CMK (cell line): ENCODE results near the gene CDC42BPA.

ENCODE experiments used
- DNase-seq: peaks from one replicate; pipeline ENCODE4 v3.0.0-alpha.2; 2010; ENCODE audit warnings: low read depth

CDC42BPA gene

GRCh38 chr1:226978432-226979114 lies 339.7 kb downstream of the CDC42BPA start:
- no peak for DNase-seq

DNA sequence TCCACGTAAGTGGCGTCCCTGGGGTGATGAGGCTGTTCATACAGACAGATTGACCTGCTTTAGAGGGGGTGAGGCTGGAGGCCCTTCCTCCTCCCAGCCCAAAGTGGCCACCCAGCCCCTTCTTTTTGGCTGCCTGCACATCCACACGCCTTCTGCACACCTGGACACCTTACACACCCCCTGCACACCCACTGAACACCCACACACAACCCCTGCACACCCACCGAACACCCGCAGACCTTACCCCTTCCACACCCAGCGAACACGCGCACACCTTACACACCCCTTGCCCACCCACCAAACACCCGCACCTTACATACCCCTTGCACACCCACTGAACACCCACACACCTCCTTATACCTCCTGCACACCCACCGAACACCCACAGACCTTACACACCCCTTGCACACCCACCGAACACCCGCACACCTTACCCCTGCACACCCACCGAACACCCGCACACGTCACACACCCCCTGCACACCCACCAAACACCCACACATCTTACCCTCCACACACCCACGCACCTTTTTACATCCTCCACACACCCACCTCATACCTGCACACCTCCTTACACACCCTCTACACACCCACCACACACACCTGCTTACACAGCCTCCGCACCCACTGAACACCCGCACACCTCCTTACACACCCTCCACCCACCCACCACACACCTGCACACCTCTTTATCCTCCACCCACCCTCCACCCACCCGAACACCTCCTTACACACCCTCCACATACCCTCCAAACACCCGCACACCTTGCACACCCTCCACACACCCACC lies 340.5 kb downstream of the CDC42BPA start:
- no peak for DNase-seq

DNA sequence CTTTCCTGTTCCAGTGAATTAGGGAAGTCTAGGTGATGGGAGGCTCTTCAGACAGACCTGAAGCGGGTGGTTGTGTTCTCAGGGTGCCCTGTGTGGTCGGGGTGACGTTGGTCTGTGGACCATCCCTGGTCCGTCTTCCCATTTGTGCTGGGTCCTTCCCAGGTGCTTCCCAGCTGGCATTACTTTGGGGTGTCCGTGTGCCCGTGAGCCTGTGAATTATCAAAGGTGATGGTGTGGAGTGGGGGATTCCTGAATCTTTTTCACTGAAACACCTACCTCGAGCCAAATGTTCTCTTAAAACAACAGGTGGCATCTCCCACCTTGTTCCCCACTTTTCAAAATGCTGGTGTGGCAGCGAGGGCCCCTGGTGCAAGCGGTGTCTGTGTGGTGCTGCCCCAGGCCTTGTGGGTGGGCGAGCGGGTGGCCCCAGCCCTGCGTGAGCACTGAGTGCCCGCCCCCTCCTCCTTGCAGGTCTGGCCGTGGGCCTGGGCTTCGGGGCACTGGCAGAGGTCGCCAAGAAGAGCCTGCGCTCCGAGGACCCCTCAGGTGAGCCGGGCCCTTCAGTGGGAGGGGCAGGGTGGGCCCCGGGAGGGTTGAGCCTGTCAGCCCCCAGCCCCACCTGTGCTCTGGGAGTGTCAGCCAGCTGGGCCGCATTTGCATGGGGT lies 341.2 kb downstream of the CDC42BPA start:
- DNase-seq, result no peak

DNA sequence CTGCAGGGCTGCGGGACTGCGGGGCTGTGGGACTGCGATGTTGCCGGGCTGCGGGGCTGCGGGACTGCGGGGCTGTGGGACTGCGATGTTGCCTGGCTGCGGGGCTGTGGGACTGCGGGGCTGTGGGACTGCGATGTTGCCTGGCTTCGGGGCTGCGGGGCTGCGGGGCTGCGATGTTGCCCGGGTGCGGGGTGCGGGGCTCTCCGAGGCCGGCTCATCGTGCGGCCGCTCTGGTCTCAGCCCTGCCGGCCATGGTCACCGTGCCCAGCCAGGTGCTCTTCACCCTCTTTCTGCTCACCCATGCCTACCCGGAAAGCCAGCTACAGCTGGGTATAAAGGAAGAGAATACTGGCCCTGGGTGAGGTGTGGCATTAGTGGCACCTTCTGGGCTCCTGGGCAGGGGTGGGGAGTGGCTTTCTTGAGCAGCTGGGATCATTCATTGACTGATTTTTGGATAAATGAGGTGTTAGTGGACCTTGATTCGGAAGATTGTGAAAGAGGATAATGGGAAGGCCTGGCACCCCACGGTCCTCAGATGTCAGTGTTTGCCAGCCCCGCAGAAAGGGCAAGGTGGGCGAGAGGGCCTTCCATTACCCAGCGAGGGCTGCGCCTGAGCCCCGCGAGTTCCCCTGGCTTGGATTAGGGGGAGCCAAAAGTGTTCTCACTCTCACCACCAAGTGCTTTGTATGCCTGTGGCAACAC lies 341.9 kb downstream of the CDC42BPA start:
- no peak for DNase-seq

- DNase-seq, result no peak
These were observed 342.7 kb downstream of the CDC42BPA start for GRCh38 chr1:226975259-226976250.

DNA sequence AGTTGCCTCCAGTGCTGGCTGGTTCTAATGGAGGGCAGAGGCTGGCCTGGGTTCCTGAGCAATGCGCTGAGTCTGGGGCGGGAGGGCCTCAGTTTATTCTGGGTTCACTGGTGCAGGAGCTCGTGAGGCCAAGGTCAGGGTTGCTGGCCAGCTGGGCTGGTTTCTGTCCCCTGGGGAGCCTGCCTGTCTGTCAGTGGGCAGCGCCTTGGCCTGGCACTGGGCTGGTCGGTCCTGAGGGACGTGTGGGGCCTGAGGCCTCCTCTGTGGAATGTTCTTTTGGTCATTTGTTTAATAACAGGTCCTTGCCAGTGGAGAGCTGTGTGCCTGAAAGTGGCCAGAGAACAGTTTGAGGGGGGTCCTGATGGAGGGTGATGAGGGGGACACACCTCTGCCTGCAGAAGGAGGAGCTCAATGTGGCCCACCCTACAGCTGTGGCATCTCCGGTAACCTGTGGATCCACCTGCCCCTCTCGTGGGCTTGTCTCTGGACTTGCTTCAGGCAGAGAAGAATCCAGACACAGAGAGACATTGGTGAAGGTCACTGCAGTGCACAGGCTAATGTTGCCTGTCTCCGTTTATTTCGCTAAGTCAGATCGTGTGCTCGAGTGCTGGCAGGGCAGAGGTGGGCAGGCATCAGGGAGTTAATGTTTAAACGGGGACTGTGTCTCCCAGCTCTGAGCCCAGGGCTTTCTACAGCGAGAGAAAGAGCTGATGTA lies 343.6 kb downstream of the CDC42BPA start:
- DNase-seq, result no peak

DNA sequence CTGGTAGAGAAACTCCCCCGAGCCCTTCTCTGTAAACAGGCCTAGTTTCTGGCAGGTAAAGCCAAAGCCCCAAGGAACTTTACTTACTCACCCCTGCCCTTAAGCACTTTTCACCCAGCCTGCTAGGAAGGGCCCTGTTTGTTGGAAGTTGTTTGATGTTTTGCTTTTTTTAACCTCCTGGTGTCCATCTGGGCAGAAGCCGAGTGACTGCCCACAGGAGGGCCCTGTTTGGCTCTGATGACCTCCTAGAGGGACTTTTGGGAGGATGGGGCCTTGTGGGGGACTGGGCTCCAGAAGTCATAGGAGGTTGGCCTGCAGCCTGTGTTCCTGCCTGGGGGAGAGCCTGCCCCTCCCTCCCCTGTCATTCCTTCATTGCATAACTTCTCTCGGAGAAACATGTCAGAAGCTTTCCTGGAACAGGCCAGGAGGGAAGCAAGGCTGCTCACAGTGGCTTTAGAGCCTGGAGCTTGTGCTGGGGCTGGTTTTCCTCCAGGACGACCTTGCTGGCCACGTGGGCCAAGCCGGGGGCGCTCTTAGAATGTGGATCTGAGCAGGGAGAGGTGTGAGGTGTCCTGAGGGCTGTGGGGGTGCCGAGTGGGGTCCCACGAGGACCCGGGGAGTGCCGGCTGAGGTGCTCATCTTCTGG lies 344.3 kb downstream of the CDC42BPA start:
- DNase-seq, result no peak

DNA sequence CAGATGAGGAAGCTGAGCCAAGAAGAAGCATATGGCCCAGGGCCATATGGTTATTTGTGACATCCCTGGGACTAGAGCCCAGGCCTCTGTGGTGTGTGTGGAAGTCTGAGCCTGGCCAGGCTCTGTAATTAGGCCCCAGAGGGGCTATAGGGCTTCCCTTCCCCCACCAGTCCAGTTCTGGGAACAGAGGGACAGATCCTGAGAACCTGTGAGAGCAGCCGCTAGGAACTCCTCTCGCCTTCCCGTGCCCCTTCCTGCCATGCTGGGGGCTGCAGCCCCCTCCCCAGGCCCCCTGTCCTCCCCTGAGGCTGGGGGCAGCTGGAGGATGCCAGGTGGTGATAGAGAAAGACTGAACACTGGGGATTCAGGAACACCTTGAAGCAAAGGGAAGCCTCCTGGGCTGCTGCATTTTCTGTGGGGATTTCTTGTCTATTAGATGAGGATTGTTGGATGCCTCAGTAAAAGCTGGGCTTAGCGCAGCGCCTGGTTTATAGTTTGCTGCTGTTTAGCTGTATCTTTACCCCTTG lies 344.9 kb downstream of the CDC42BPA start:
- no peak for DNase-seq

- no peak for DNase-seq
These were observed 345.4 kb downstream of the CDC42BPA start for GRCh38 chr1:226972931-226973330.

- no peak for DNase-seq
These were observed 346.5 kb downstream of the CDC42BPA start for GRCh38 chr1:226971765-226972164.

GRCh38 chr1:226967665-226968064 lies 350.6 kb downstream of the CDC42BPA start:
- DNase-seq, result no peak

GRCh38 chr1:226966683-226967082 lies 351.6 kb downstream of the CDC42BPA start:
- no peak for DNase-seq

DNA sequence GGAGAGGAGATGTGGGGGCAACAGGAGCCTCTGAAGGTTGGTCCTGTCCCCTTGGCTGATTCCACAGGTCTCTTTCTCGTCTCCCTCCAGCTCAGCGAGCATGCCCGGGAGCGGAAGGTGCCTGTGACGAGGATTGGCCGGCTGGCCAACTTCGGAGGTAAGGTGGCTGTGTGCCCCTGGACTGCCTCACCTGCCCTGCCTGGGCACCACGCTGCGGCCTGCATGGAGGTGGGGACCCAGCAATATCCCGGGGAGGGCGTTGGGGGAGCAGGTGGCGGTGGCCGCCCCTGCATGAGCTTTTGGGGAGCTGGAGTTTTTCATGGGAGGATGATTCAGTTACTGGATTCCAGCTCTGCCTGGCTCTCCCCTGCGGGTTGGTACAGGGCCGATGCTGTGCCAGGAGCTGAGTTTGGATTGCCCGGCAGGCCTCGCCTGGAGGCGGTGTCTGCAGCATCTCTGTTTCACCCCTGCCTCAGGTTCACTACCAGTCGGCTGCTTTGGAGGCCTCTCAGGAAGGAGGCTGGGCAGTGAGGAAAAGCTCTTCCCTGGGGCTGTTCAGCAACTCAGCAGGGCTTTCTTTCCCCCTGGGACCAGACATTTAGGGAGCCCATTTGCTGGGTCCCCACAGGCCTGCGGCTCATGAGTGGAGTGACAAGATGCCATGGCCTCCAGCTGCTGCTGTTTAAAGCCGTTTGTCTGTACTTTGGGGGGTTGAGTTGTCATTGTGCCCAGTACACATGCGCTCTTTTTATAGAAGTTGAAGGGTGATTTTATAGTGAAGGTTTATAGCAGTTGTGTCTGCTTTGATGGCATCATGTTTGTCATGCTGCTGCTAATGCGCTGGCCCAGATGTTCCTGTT lies 352.5 kb downstream of the CDC42BPA start:
- DNase-seq, result no peak

DNA sequence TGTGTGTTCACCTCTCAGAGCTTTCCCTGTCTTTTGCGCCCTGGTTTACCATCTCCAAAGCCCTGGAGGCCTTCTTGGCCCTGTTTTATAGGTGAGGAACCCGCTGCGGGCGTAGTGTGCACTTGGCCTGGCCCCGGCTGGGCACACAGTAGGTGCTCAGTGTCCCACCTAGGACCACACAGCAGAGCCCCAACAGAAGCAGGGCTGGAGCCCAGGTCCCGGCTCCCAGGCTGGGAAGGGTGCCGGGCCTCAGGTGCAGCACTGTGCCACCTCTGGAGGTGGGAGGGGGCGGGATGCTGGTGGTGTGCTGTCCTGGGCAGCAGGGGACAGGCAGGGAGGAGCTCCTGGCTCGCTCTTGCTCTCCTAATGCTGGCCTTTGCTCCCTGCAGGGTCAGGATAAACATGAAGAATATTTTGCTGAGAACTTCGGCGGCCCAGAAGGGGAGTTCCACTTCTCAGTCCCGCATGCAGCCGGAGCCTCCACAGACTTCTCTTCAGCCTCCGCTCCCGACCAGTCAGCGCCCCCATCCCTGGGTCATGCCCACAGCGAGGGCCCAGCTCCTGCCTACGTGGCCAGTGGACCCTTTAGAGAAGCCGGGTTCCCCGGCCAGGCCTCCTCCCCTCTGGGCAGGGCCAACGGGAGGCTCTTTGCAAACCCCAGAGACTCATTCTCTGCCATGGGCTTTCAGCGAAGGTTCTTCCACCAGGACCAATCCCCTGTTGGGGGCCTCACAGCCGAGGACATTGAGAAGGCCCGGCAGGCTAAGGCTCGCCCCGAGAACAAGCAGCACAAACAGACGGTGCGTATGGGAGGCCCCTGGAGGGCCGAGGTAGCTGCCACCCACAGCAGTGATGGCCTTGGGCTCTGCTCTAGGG lies 353.4 kb downstream of the CDC42BPA start:
- no peak for DNase-seq

- DNase-seq, result no peak
These were observed 354.2 kb downstream of the CDC42BPA start for GRCh38 chr1:226964068-226964425.

- no peak for DNase-seq
These were observed 355.6 kb downstream of the CDC42BPA start for GRCh38 chr1:226962421-226963391.
